ENCODE data around the gene DNAJB4.

DNAJB4 gene

DNA sequence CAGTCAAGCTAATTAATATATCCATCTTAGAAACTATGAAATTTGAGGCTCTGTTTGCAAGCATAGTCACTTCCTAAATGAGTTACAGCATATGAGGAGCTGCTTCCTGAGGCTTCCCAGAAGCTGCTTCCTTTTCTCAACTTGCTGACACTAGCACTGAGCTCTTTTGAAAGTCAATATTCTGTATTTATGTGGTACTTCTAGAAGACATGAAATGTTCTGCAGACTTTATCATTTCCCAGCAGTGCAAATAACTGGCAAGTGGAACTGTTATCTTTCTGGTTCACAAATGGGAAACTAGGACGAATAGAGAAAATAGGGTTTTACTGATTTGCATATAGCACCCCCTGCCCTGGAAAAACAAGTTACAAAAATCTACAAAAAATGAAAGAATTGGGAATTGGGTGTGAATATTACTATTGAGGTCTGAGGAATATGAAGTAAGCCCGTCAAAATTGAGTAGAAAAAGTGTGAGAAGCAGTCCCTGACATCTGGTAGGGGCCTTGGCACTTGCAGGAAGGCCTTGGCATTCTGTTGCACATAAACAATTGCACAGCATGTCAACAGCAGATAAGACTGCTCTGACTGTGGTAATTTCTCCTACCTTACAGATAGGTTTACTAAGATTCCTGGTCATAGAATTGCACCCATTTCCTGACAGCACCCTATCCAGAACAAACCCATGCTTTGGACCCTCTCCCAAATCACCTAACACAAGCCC is 48.1 kb downstream of the DNAJB4 start:
- no peak for DNase-seq (ENCODE audit: low read depth)
- no peak overlapping the region for H3K4me3 ChIP-seq (ENCODE audit: low read length)
- TF ChIP-seq, protein P1, sequence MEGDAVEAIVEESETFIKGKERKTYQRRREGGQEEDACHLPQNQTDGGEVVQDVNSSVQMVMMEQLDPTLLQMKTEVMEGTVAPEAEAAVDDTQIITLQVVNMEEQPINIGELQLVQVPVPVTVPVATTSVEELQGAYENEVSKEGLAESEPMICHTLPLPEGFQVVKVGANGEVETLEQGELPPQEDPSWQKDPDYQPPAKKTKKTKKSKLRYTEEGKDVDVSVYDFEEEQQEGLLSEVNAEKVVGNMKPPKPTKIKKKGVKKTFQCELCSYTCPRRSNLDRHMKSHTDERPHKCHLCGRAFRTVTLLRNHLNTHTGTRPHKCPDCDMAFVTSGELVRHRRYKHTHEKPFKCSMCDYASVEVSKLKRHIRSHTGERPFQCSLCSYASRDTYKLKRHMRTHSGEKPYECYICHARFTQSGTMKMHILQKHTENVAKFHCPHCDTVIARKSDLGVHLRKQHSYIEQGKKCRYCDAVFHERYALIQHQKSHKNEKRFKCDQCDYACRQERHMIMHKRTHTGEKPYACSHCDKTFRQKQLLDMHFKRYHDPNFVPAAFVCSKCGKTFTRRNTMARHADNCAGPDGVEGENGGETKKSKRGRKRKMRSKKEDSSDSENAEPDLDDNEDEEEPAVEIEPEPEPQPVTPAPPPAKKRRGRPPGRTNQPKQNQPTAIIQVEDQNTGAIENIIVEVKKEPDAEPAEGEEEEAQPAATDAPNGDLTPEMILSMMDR (conservative IDR thresholded peaks at IDR 0.05; ENCODE audit: low read depth, low read length): no peak

GRCh38 chr1:78053498-78053897 is 48.8 kb downstream of the DNAJB4 start:
- no peak overlapping the region for H3K4me3 ChIP-seq (ENCODE audit: low read length)
- DNase-seq (ENCODE audit: low read depth): no peak
- TF ChIP-seq, protein P1 (conservative IDR thresholded peaks at IDR 0.05; ENCODE audit: low read depth, low read length): no peak

DNA sequence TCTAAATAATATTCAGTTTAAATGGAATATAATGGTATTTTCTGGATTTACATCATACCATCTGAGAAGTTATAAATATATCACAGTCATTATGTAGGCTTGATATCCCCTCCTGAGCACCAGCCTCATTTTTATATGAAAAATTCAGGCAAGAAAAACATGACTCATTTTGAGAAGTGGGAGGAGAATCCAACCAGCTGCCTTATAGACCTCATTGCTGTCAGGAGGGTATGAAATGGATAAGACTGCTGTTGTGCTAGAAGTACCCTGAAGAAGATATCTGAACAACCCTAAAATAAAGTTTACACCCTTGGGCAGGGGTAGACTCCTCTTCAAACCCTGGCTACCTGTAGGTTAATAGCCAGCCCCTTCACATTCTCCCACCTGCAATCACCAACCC is 49.8 kb downstream of the DNAJB4 start:
- TF ChIP-seq, protein P1 (conservative IDR thresholded peaks at IDR 0.05; ENCODE audit: low read depth, low read length): no peak
- DNase-seq (ENCODE audit: low read depth): no peak
- no peak overlapping the region for H3K4me3 ChIP-seq (ENCODE audit: low read length)

DNA sequence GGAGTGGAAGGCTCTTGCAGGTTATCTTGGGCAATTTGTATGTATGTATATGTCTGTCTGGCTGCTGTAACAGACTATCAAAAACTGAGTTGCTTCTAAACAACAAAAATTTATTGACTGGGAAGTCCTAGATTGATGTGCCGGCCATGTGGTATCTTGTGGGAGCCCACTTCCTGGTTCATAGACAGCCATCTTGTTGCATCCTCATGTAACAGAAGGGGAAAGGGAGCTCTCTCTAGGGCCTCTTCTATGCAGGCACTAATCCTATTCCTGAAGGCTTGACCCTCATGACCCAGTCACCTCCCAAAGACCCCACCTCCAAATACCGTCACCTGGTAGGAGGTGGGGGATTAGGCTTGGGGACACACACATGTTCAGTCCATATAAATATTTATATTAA is 50.2 kb downstream of the DNAJB4 start:
- DNase-seq (ENCODE audit: low read depth): no peak
- H3K4me3 ChIP-seq (ENCODE audit: low read length): no peak overlapping the region
- TF ChIP-seq, protein P1 (conservative IDR thresholded peaks at IDR 0.05; ENCODE audit: low read depth, low read length): no peak

DNA sequence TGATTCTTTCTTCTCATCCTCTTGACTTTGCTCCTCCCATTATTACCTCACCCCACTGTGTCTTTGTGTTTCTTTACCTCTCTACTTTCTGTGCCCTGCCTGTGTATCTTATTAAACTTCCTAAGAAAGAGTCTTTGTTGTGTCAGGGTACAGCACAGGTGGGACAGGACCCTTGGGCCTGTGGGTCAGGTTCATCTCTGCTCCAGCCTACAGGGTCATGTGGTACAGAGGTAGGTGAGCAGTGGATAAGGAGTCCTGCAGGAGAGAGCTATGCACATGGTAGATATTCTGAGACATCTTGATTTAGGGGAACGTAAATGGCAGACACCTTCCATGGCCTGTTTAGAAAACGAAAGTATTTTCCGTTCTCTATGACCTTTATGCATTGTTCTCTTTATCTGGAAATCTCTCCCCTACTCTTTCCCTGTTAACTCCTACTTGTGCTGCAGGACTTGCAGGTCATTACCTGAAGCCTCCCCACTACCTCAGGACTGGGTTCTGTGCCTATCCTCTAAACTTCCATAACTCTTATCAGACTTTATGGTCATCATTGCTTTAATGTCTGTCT is 50.9 kb downstream of the DNAJB4 start:
- TF ChIP-seq, protein P1 (conservative IDR thresholded peaks at IDR 0.05; ENCODE audit: low read depth, low read length): no peak
- DNase-seq (ENCODE audit: low read depth): no peak
- H3K4me3 ChIP-seq (ENCODE audit: low read length): no peak overlapping the region

GRCh38 chr1:78058670-78059069 is 53.9 kb downstream of the DNAJB4 start:
- no peak overlapping the region for H3K4me3 ChIP-seq (ENCODE audit: low read length)
- DNase-seq (ENCODE audit: low read depth): no peak
- TF ChIP-seq, protein P1 (conservative IDR thresholded peaks at IDR 0.05; ENCODE audit: low read depth, low read length): no peak

Data from retinal pigment epithelial cell (primary cell).